ENCODE data around the gene TAMM41. TPM values are rescaled to one million over a fixed set of nuclear protein-coding genes. Genes with fewer than 3 reads are reported as not detected.
"Not testable (repeated sequence)": the region's sequence is repeated elsewhere in the genome, so short reads cannot be mapped to it uniquely, and the experiment has no call there.

TAMM41 gene
- total RNA-seq, 1 experiment from 2014 or later = 24.3 TPM

- Histone ChIP-seq H3K56ac (ENCODE audit: insufficient read length, low read depth, low read length) (no peak overlapping the region), H3K27me3 (ENCODE audit: insufficient read depth, low read length) (no peaks in the 10 kb centered on the region), H4K8ac (replicated peaks; ENCODE audit: insufficient read length, low read depth, low read length) (no peak overlapping the region), H4K5ac (ENCODE audit: insufficient read length, low read depth, low read length) (no peak overlapping the region), H2BK15ac (ENCODE audit: low read depth, low read length) (no peak overlapping the region), H2BK5ac (ENCODE audit: insufficient read length, low read length) (no peak overlapping the region), H3K27ac (ENCODE audit: insufficient read length, low read depth, low read length) (no peak overlapping the region), H2BK12ac (ENCODE audit: insufficient read length, low read depth, low read length) (no peak overlapping the region), H2BK120ac (ENCODE audit: low read depth, low read length, poor library complexity, severe bottlenecking) (no peak overlapping the region), H3K23me2 (ENCODE audit: insufficient read length, low read depth, low read length, poor library complexity, severe bottlenecking) (no peaks in the 10 kb centered on the region), H3K23ac (ENCODE audit: insufficient read length, low read depth, low read length) (no peak overlapping the region), H3K4me2 (ENCODE audit: insufficient read depth, insufficient read length, low read length) (no peak overlapping the region), H3K79me1 (ENCODE audit: insufficient read depth, low read depth, low read length, poor library complexity, severe bottlenecking) (no peaks in the 10 kb centered on the region), H3K4me1 (ENCODE audit: insufficient read depth, low read length) (no peaks in the 10 kb centered on the region), H3T11ph (ENCODE audit: low read length) (no peak overlapping the region), H3K14ac (ENCODE audit: insufficient read depth, low read length) (no peak overlapping the region), H3K9ac (ENCODE audit: extremely low read depth, insufficient read length, low read length) (no peak overlapping the region), H3K9me3 (ENCODE audit: control insufficient read depth, low read depth, low read length) (no peaks in the 10 kb centered on the region), H4K20me1 (ENCODE audit: control insufficient read depth, insufficient read depth, insufficient read length) (no peaks in the 10 kb centered on the region), H2AFZ (ENCODE audit: low read length) (no peak overlapping the region), H3K4ac (ENCODE audit: low read depth, low read length) (no peak overlapping the region), H2BK20ac (ENCODE audit: low read depth, low read length, poor library complexity, severe bottlenecking) (no peak overlapping the region), H3K18ac (ENCODE audit: insufficient read length, low read depth, low read length) (no peak overlapping the region), H4K91ac (ENCODE audit: insufficient read length, low read depth, low read length) (no peak overlapping the region), H2AK5ac (ENCODE audit: insufficient read length, low read length) (no peak overlapping the region), H3K79me2 (ENCODE audit: insufficient read depth, low read length) (no peaks in the 10 kb centered on the region)
- Mint-ChIP-seq H3K27ac (no peak overlapping the region), H3K4me3 (no peak overlapping the region), H3K36me3 (ENCODE audit: insufficient read depth in 1 of 3, low read depth in 3 of 3) (no peaks in the 10 kb centered on the region), H3K9me3 (no peaks in the 10 kb centered on the region), H3K4me1 (no peaks in the 10 kb centered on the region), H3K27me3 (ENCODE audit: low read depth) (0 out of 2 replicates have a peak, but pooled peaks cover 3% of the 10 kb centered on the region)
- DNase-seq = no peak
- WGBS (ENCODE audit: extremely low coverage, insufficient read length, low lambda C conversion rate) = no CpG with 5 or more reads among the region's 5 CpGs
- TF ChIP-seq CTCF (conservative IDR thresholded peaks at IDR 0.05) = peak; percentile 46
Measured at GRCh38 chr3:11878837-11879236, 32.2 kb upstream of the TAMM41 start.

GRCh38 chr3:11874707-11875106 is 28.0 kb upstream of the TAMM41 start:
- H3K18ac ChIP-seq (ENCODE audit: insufficient read length, low read depth, low read length); H2BK15ac ChIP-seq (ENCODE audit: low read depth, low read length); H3K4me1 ChIP-seq (ENCODE audit: insufficient read depth, low read length); H3K36me3 Mint-ChIP-seq (ENCODE audit: insufficient read depth in 1 of 3, low read depth in 3 of 3); H4K20me1 ChIP-seq (ENCODE audit: control insufficient read depth, insufficient read depth, insufficient read length); H2BK12ac ChIP-seq (ENCODE audit: insufficient read length, low read depth, low read length); H3K79me2 ChIP-seq (ENCODE audit: insufficient read depth, low read length); H3K27me3 ChIP-seq (ENCODE audit: insufficient read depth, low read length); H2AK5ac ChIP-seq (ENCODE audit: insufficient read length, low read length); H3K27me3 Mint-ChIP-seq (ENCODE audit: low read depth); H2BK120ac ChIP-seq (ENCODE audit: low read depth, low read length, poor library complexity, severe bottlenecking); H3K4me2 ChIP-seq (ENCODE audit: insufficient read depth, insufficient read length, low read length); H3K9me3 Mint-ChIP-seq; H3K4ac ChIP-seq (ENCODE audit: low read depth, low read length); H3K4me1 Mint-ChIP-seq; H3T11ph ChIP-seq (ENCODE audit: low read length); H3K9ac ChIP-seq (ENCODE audit: extremely low read depth, insufficient read length, low read length); H3K27ac ChIP-seq (ENCODE audit: insufficient read length, low read depth, low read length); H3K23me2 ChIP-seq (ENCODE audit: insufficient read length, low read depth, low read length, poor library complexity, severe bottlenecking); H3K14ac ChIP-seq (ENCODE audit: insufficient read depth, low read length); DNase-seq; H3K4me3 Mint-ChIP-seq; H2BK5ac ChIP-seq (ENCODE audit: insufficient read length, low read length); H4K8ac ChIP-seq (replicated peaks; ENCODE audit: insufficient read length, low read depth, low read length); H3K9me3 ChIP-seq (ENCODE audit: control insufficient read depth, low read depth, low read length); H3K56ac ChIP-seq (ENCODE audit: insufficient read length, low read depth, low read length); H3K23ac ChIP-seq (ENCODE audit: insufficient read length, low read depth, low read length); H4K5ac ChIP-seq (ENCODE audit: insufficient read length, low read depth, low read length); H3K79me1 ChIP-seq (ENCODE audit: insufficient read depth, low read depth, low read length, poor library complexity, severe bottlenecking); H2AFZ ChIP-seq (ENCODE audit: low read length); H3K27ac Mint-ChIP-seq; H2BK20ac ChIP-seq (ENCODE audit: low read depth, low read length, poor library complexity, severe bottlenecking); H4K91ac ChIP-seq (ENCODE audit: insufficient read length, low read depth, low read length): not testable (repeated sequence)
- no CpG with 5 or more reads among the region's 1 CpG for WGBS (ENCODE audit: extremely low coverage, insufficient read length, low lambda C conversion rate)
